Measurements from ENCODE around the gene RNF217.

GRCh38 chr6:125116170-125116569 lies 153.9 kb downstream of the RNF217 start:
- no peak for TF ChIP-seq POLR2A (IDR thresholded peaks at IDR 0.05)
- TF ChIP-seq CTCF (IDR thresholded peaks at IDR 0.05) = no peak

Data from body of pancreas (tissue), 4 donors.